ENCODE results near the gene FRG1.
"Not testable (repeated sequence)": the region's sequence is repeated elsewhere in the genome, so short reads cannot be mapped to it uniquely, and the experiment has no call there.

Gene FRG1

GRCh38 chr4:189940178-189941004 is at the start of gene FRG1:
Gene FRG1 (plus strand): TSS chr4:189940872. CDS start chr4:189941010, 138 bp downstream.
- peak; percentile 90 for DNase-seq (ENCODE audit: low read depth)

GRCh38 chr4:189897667-189898066 is 43.0 kb upstream of the FRG1 start:
- no peak for DNase-seq (ENCODE audit: low read depth)

GRCh38 chr4:189899481-189900015 is 41.1 kb upstream of the FRG1 start:
- not testable (repeated sequence) for DNase-seq (ENCODE audit: low read depth)

GRCh38 chr4:189904420-189905027 is 36.1 kb upstream of the FRG1 start:
- DNase-seq (ENCODE audit: low read depth), result peak; percentile 67

- DNase-seq (ENCODE audit: low read depth), result peak; percentile 10
Observed at GRCh38 chr4:189912170-189912569, 28.5 kb upstream of the FRG1 start.

- DNase-seq (ENCODE audit: low read depth), result no peak
Observed at GRCh38 chr4:189917161-189917891, 23.3 kb upstream of the FRG1 start.

GRCh38 chr4:189921058-189921457 is 19.6 kb upstream of the FRG1 start:
- DNase-seq (ENCODE audit: low read depth), result no peak

GRCh38 chr4:189926742-189927141 is 13.9 kb upstream of the FRG1 start:
- DNase-seq (ENCODE audit: low read depth), result not testable (repeated sequence)

- no peak for DNase-seq (ENCODE audit: low read depth)
Observed at GRCh38 chr4:189941005-189941450, 356 bp downstream of the FRG1 start.

GRCh38 chr4:189942412-189942811 is 1.7 kb downstream of the FRG1 start:
- not testable (repeated sequence) for DNase-seq (ENCODE audit: low read depth)

- not testable (repeated sequence) for DNase-seq (ENCODE audit: low read depth)
Observed at GRCh38 chr4:189944077-189944476, 3.4 kb downstream of the FRG1 start.

- DNase-seq (ENCODE audit: low read depth), result not testable (repeated sequence)
Observed at GRCh38 chr4:189946906-189947305, 6.2 kb downstream of the FRG1 start.

- not testable (repeated sequence) for DNase-seq (ENCODE audit: low read depth)
Observed at GRCh38 chr4:189948486-189948885, 7.8 kb downstream of the FRG1 start.

- DNase-seq (ENCODE audit: low read depth), result not testable (repeated sequence)
Observed at GRCh38 chr4:189969291-189969690, 28.6 kb downstream of the FRG1 start.

- no peak for DNase-seq (ENCODE audit: low read depth)
Observed at GRCh38 chr4:189973646-189974045, 33.0 kb downstream of the FRG1 start.

GRCh38 chr4:189974056-189974455 is 33.4 kb downstream of the FRG1 start:
- DNase-seq (ENCODE audit: low read depth), result peak; percentile 6

GRCh38 chr4:189979196-189980047 is 38.8 kb downstream of the FRG1 start:
- DNase-seq (ENCODE audit: low read depth), result no peak

GRCh38 chr4:189980292-189980691 is 39.6 kb downstream of the FRG1 start:
- not testable (repeated sequence) for DNase-seq (ENCODE audit: low read depth)

- DNase-seq (ENCODE audit: low read depth), result no peak
Observed at GRCh38 chr4:189981970-189982369, 41.3 kb downstream of the FRG1 start.

- DNase-seq (ENCODE audit: low read depth), result not testable (repeated sequence)
Observed at GRCh38 chr4:189983916-189984526, 43.3 kb downstream of the FRG1 start.

- not testable (repeated sequence) for DNase-seq (ENCODE audit: low read depth)
Observed at GRCh38 chr4:189984661-189985060, 44.0 kb downstream of the FRG1 start.
